OCI-LY7 (cell line): Measurements from ENCODE around the gene ACAA2. TPM values are rescaled to one million over a fixed set of nuclear protein-coding genes. Genes with fewer than 3 reads are reported as not detected.

Experiments used
- BruUV-seq: library from RNA; stranded (reverse); fragments of 400-500 nt; replicated peaks from 2 replicates; lab custom pipeline; 2021; lab: Mats Ljungman, UMichigan
- CTCF ChIA-PET: fragments of 300-600 bp; sonication (Branson Sonifier 250); formaldehyde crosslinking; loops from one replicate; lab custom pipeline; 2022; ENCODE audit warnings: antibody characterized with exemption; ENCODE audit not compliant: unreplicated experiment; lab: Charles Lee
- POLR2A ChIA-PET: fragments of 300-600 bp; sonication (Branson Sonifier 250); formaldehyde crosslinking; loops from one replicate; lab custom pipeline; 2022; ENCODE audit warnings: antibody characterized with exemption; lab: Charles Lee
- DNase-seq: peaks from one replicate; pipeline ENCODE4 v3.0.0-alpha.2; 2015; ENCODE audit warnings: low spot score
- H2AFZ ChIP-seq: fragments of 200-600 bp; sonication (generic), shearing (Covaris generic); 2 replicates; pipeline ENCODE4 v1.6.1; 2014; ENCODE audit warnings: mild to moderate bottlenecking, antibody characterized with exemption, low read length, moderate library complexity
- H3K27ac ChIP-seq: fragments of 200-600 bp; sonication (generic); 2 replicates; pipeline ENCODE4 v1.5.1; 2014; ENCODE audit warnings: mixed run types, low read depth, mild to moderate bottlenecking, moderate library complexity, low read length, inconsistent platforms; ENCODE audit not compliant: poor library complexity, severe bottlenecking
- H3K36me3 ChIP-seq: fragments of 200-600 bp; sonication (generic); 2 replicates; pipeline ENCODE4 v1.6.1; 2014; ENCODE audit warnings: mild to moderate bottlenecking, antibody characterized with exemption, low read length, moderate library complexity, mixed read lengths; ENCODE audit not compliant: insufficient read depth
- H3K4me1 ChIP-seq: fragments of 200-600 bp; sonication (generic); 2 replicates; pipeline ENCODE4 v1.5.1; 2014; ENCODE audit warnings: mild to moderate bottlenecking, low read length; ENCODE audit not compliant: insufficient read depth, poor library complexity, severe bottlenecking
- H3K4me2 ChIP-seq: fragments of 200-600 bp; sonication (generic); 2 replicates; pipeline ENCODE4 v1.6.1; 2014; ENCODE audit warnings: mild to moderate bottlenecking, low read length
- H3K4me3 ChIP-seq: fragments of 200-600 bp; sonication (generic); 2 replicates; pipeline ENCODE4 v1.5.1; 2014; ENCODE audit warnings: mild to moderate bottlenecking, low read depth, low read length; ENCODE audit not compliant: poor library complexity, severe bottlenecking
- H3K79me2 ChIP-seq: fragments of 200-600 bp; sonication (generic); 2 replicates; pipeline ENCODE4 v1.6.1; 2016; ENCODE audit warnings: low read depth, mild to moderate bottlenecking, low read length, moderate library complexity, mixed read lengths; ENCODE audit not compliant: insufficient read depth
- H3K9me2 ChIP-seq: fragments of 200-600 bp; sonication (generic); 2 replicates; pipeline ENCODE4 v1.6.1; 2016; ENCODE audit warnings: mild to moderate bottlenecking, low read length, mixed read lengths; ENCODE audit not compliant: insufficient read depth
- H3K9me3 ChIP-seq: fragments of 200-600 bp; sonication (generic); 2 replicates; pipeline ENCODE4 v1.6.1; 2014; ENCODE audit warnings: mild to moderate bottlenecking, mixed run types, low read length, mixed read lengths
- H4K20me1 ChIP-seq: fragments of 200-600 bp; sonication (generic); 2 replicates; pipeline ENCODE4 v1.6.1; 2014; ENCODE audit warnings: mild to moderate bottlenecking, antibody characterized with exemption, low read length, moderate library complexity, mixed read lengths; ENCODE audit not compliant: insufficient read depth
- EZH2phosphoT487 ChIP-seq: fragments of 200-600 bp; sonication (generic); IDR thresholded peaks from 2 replicates; pipeline ENCODE4 v1.6.1; 2018; ENCODE audit warnings: low read depth, borderline replicate concordance, mild to moderate bottlenecking, mixed run types, antibody characterized with exemption, low read length, moderate library complexity, mixed read lengths
- intact Hi-C: fragments of 100-400 bp; cut with micrococcal nuclease; formaldehyde crosslinking; loops from one replicate; pipeline ENCODE4 v1.10.0; 2022; ENCODE audit not compliant: unreplicated experiment
- total RNA-seq, 2 experiments: library from RNA; depleted of rRNA in 1 of 2; stranded (reverse); fragments of >200 nt in 1 of 2; shearing (Covaris generic) in 1 of 2; gene quantifications; 2 replicates each; pipeline ENCODE4 v1.2.3, GENCODE V29; 2014 to 2022
- TF ChIP-seq, protein P1 (sequence below): fragments of 200-600 bp; sonication (generic); conservative IDR thresholded peaks from 2 replicates; pipeline ENCODE4 v1.5.1; 2014; ENCODE audit warnings: mild to moderate bottlenecking, antibody characterized with exemption, low read length, moderate library complexity, mixed read lengths

The ACAA2 gene
- total RNA-seq, 2 experiments from 2014 or later: 30.8 to 54.4 TPM

- DNase-seq: no peak
- ChIA-PET CTCF (no interaction called here), POLR2A (no interaction called here)
- Histone ChIP-seq H3K36me3 (no peaks in the 10 kb centered on the region), H3K79me2 (no peaks in the 10 kb centered on the region), H3K4me3 (no peak overlapping the region), H3K9me2 (no peaks in the 10 kb centered on the region), H3K27ac (no peak overlapping the region), H4K20me1 (no peaks in the 10 kb centered on the region), H3K9me3 (no peaks in the 10 kb centered on the region), H2AFZ (no peak overlapping the region), H3K4me2 (no peak overlapping the region), H3K4me1 (no peaks in the 10 kb centered on the region)
- TF ChIP-seq EZH2phosphoT487: no peak
- TF ChIP-seq, protein P1, sequence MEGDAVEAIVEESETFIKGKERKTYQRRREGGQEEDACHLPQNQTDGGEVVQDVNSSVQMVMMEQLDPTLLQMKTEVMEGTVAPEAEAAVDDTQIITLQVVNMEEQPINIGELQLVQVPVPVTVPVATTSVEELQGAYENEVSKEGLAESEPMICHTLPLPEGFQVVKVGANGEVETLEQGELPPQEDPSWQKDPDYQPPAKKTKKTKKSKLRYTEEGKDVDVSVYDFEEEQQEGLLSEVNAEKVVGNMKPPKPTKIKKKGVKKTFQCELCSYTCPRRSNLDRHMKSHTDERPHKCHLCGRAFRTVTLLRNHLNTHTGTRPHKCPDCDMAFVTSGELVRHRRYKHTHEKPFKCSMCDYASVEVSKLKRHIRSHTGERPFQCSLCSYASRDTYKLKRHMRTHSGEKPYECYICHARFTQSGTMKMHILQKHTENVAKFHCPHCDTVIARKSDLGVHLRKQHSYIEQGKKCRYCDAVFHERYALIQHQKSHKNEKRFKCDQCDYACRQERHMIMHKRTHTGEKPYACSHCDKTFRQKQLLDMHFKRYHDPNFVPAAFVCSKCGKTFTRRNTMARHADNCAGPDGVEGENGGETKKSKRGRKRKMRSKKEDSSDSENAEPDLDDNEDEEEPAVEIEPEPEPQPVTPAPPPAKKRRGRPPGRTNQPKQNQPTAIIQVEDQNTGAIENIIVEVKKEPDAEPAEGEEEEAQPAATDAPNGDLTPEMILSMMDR: no peak
- intact Hi-C loops: no loop called here
- no TSS peak for BruUV-seq
Measured at GRCh38 chr18:49763590-49763989, 49.7 kb downstream of the ACAA2 start.

DNA sequence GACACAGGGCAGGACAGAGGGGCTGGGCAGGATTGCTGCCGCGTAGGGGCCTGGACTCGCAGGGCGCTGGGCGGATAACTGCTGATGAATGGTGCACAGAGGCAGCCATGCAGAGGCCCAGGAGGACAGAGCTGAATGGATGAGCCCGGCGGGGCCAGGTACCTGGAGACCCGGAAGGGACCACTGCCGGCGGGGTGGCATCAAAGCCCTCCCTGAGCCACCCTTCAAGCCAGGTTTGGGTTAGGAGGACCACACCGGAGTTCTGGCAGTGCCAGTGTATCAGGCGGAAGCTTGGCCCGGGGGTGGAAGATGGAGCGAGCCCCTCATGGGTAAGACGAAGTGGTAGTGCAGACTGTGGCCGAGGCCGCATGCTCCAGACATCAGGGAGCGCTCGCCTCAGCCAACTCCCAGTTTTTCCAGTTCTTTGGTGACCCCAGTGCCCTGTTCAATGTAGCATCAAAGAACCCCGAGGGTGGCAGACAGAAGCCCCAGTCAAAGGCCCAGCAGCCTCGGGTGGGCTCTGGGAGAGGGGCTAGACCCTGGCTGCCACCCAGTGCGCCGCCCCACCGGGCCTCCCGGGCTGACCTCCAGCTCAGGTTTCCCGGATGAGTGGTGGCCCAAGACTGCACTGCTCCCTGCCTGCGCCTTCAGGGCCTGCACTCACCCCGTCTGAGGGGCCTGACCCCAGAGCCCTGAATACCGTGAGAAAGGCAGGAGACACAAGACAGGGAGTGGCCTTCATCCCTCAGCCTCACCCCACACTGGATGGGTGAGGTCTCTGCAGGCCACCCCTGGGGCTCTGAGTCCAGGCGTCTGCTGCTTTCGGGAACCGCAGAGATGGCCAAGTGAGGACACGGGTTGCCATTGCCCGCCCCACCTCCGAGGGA, 50.9 kb downstream of the ACAA2 start:
- Histone ChIP-seq H3K4me3 (no peak overlapping the region), H3K4me1 (no peaks in the 10 kb centered on the region), H3K36me3 (no peaks in the 10 kb centered on the region), H3K27ac (no peak overlapping the region), H3K9me3 (no peaks in the 10 kb centered on the region), H2AFZ (no peak overlapping the region), H3K79me2 (no peaks in the 10 kb centered on the region), H4K20me1 (no peaks in the 10 kb centered on the region), H3K9me2 (no peaks in the 10 kb centered on the region), H3K4me2 (no peak overlapping the region)
- no TSS peak for BruUV-seq
- no peak for DNase-seq
- intact Hi-C loops: no loop called here
- ChIA-PET CTCF (no interaction called here), POLR2A (no interaction called here)
- TF ChIP-seq EZH2phosphoT487: no peak
- TF ChIP-seq, protein P1: no peak

DNA sequence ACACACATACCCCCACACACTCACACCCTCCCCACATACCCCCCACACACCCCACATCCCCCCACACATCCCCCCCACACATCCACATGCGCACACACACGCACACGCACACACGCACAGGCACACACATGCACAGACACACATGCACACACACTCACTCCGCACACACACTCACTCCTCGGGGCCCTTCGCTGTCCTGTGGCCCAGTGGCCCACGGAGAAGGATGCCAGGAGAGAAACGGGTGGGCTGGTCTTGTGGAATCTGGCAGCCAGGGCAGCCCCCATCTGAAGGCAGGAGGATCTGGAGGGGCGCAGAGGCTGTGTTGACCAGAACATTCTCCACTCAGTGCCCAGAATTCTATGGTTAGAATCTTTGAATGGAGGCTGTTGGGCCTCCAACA, 51.6 kb downstream of the ACAA2 start:
- intact Hi-C loops: no loop called here
- no peaks in the 10 kb centered on the region for H3K9me3 ChIP-seq
- H3K9me2 ChIP-seq: no peaks in the 10 kb centered on the region
- no peaks in the 10 kb centered on the region for H3K4me1 ChIP-seq
- DNase-seq: no peak
- ChIA-PET CTCF (no interaction called here), POLR2A (no interaction called here)
- H3K79me2 ChIP-seq: no peaks in the 10 kb centered on the region
- BruUV-seq: no TSS peak
- no peak overlapping the region for H3K4me2 ChIP-seq
- no peak overlapping the region for H3K27ac ChIP-seq
- H2AFZ ChIP-seq: no peak overlapping the region
- no peaks in the 10 kb centered on the region for H4K20me1 ChIP-seq
- no peaks in the 10 kb centered on the region for H3K36me3 ChIP-seq
- TF ChIP-seq EZH2phosphoT487: no peak
- TF ChIP-seq, protein P1: no peak
- no peak overlapping the region for H3K4me3 ChIP-seq
